GM19023 (cell line): ENCODE results near the gene GALNT3.

Source experiments
- ATAC-seq: cut with Tn5 transposase; IDR thresholded peaks from one replicate; pipeline ENCODE4 v1.9.1; 2021; ENCODE audit warnings: mild to moderate bottlenecking, moderate library complexity; ENCODE audit not compliant: unreplicated experiment

Gene GALNT3

DNA sequence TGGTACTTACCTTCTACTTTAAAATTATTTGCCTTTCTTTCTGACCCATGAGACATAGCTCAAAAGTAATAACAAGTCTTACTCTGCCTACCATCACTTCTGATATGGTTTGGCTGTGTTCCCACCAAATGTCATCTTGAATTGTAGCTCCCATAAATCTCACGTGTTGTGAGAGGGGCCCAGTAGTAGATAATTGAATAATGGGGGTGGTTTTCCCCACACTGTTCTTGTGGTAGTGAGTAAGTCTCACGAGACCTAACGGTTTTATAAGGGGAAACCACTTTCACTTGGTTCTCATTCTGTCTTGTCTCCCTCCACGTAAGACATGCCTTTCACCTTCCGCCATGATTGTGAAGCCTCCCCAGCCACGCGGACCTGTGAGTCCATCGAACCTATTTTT lies 47.5 kb downstream of the GALNT3 start:
- ATAC-seq: no peak

- ATAC-seq: no peak
Measured at GRCh38 chr2:165745916-165746315, 48.1 kb downstream of the GALNT3 start.

GRCh38 chr2:165743442-165743841 lies 50.6 kb downstream of the GALNT3 start:
- ATAC-seq: peak; percentile 87

GRCh38 chr2:165725421-165725820 lies 68.6 kb downstream of the GALNT3 start:
- ATAC-seq: no peak

- no peak for ATAC-seq
Measured at GRCh38 chr2:165720511-165720910, 73.5 kb downstream of the GALNT3 start.

- no peak for ATAC-seq
Measured at GRCh38 chr2:165718610-165719210, 75.3 kb downstream of the GALNT3 start.

DNA sequence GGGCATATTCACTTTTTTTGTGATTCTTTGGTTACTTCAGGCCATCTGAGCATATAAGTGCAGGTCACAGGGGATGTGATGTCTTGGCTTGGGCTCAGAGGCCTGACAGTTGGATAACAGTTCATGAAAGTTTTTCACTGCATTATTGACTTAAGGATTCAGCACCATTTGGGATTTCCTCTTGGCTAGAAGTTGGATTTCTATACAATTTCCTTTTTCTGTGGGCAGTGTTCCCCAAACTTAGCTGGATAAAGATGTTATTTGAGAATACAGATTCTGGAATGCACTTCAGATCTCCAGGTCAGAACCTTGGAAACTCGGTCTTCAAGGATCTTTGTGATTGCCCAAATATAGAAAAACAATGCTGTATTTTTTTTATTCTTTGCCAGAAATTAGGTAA lies 78.0 kb downstream of the GALNT3 start:
- ATAC-seq: no peak

DNA sequence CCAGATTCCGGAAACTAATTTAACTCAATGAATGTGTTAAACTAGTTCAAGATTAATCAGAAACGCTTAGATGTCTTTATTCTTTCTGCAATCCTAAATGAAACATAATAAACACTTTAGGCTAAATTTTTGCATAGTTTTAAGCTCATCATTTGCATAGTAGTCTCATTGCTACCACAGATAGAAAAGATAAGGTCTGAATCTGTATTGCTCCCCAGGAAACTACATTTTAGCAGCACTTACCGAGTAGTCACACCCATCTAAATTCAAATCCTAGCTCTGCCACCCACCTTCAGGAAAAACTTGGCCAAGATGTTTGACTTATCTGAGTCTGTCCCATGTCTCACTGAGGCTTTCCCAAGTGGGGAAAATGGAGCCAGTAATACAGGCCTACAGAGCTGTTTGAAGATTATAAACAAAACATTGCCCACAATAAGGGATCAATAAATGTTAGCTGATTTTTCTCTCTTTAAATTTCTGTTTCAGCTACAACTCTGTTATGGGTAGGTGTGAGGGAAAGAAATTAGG lies 87.0 kb downstream of the GALNT3 start:
- ATAC-seq: no peak

DNA sequence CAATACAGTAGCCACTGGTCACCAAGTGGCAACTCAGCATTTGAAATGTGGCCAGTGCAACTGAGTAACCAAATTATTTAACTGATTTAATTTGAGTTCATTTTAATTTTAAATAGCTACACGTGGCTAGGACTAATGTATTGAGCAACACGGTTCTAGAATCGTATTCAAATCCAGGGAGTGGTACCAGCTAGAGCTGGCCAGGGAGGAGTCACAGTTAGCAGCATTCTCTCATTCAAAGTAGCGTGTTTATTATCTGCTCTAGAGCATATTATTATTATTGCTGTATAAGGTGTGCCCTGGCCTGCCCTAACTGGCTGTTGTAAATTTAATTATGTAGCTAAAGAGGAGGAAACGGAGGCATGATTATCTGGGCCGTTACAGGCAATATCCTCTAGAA lies 92.9 kb downstream of the GALNT3 start:
- ATAC-seq: no peak

GRCh38 chr2:165700531-165700930 lies 93.5 kb downstream of the GALNT3 start:
- ATAC-seq: no peak

GRCh38 chr2:165699946-165700345 lies 94.1 kb downstream of the GALNT3 start:
- ATAC-seq: no peak

DNA sequence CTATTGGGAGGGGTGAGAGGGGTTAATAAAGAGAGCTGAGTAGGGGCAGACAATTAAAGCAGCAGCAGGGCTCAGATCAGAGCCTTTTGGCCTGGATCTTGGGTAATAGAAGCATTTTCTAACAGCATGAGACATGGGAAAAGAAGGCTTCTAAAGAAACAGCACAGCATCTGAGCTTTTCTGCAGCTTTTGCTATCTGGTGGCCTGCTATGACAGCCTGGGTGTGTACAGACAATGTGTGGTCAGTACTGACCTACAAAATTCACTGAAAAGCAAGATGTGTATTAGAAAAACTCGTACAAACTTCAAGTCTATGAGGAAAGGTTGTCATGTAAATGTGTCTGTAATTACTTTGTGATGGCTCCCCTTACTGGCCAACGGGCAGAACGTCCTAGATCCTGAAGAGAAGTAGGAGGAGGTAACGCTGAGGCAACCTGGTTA lies 95.6 kb downstream of the GALNT3 start:
- peak; percentile 93 for ATAC-seq

GRCh38 chr2:165697748-165698443 lies 96.2 kb downstream of the GALNT3 start:
- no peak for ATAC-seq
